ENCODE measurements around the gene ARAP2. TPM values are rescaled to one million over a fixed set of nuclear protein-coding genes. Genes with fewer than 3 reads are reported as not detected.

ARAP2 gene
- total and polyA plus RNA-seq, 5 donors from 2014 or later: 10.2 to 92.2 (median 14.6) TPM

DNA sequence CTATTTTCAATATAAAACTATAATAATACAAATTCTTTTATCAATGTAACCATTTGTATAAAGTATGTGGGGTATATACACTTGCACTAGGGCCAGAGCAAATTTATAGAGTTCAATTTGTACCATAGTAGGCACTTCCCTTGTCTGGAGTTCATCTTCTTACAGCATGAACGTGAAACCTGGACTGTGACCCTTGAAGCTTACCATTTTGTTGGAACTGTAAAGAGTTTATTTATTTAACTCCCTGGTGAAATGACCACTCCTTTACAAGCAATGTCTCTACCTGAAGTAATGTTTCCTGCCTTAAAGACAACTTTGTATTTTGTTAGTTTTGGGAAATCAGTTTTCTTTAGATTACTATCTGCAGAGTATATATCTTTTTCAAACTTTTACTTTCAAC is 188.2 kb downstream of the ARAP2 start:
- no peaks in the 10 kb centered on the region for H3K36me3 Mint-ChIP-seq
- no peaks in the 10 kb centered on the region for H3K27me3 Mint-ChIP-seq
- Histone ChIP-seq H3K4me3 (ENCODE audit: low read depth, low read length) (no peak overlapping the region), H3K27ac (ENCODE audit: insufficient read depth, low read length, poor library complexity, severe bottlenecking) (no peak overlapping the region), H3K4me1 (ENCODE audit: control insufficient read depth, insufficient read depth, low read length, poor library complexity, severe bottlenecking) (no peaks in the 10 kb centered on the region), H3K9me3 (ENCODE audit: control insufficient read depth in 2 of 2, low read length in 2 of 2) (no peaks in the 10 kb centered on the region), H3K27me3 (ENCODE audit: control insufficient read depth, insufficient read depth, low read length) (no peaks in the 10 kb centered on the region), H3K36me3 (ENCODE audit: control insufficient read depth, insufficient read depth, low read length) (no peaks in the 10 kb centered on the region)
- ATAC-seq (ENCODE audit: low read depth in 2 of 2) (no peak), DNase-seq (no peak)
- no peak overlapping the region for H3K4me3 Mint-ChIP-seq
- H3K27ac Mint-ChIP-seq: no peak overlapping the region
- peaks cover 0 to 2% (median 0%) of the 10 kb centered on the region in 7 donors for H3K9me3 Mint-ChIP-seq
- no peaks in the 10 kb centered on the region for H3K4me1 Mint-ChIP-seq

GRCh38 chr4:36054694-36055422 is 189.5 kb downstream of the ARAP2 start:
- H3K36me3 Mint-ChIP-seq: no peaks in the 10 kb centered on the region
- H3K9me3 Mint-ChIP-seq: peaks cover 0 to 2% (median 0%) of the 10 kb centered on the region in 7 donors
- no peak overlapping the region for H3K27ac Mint-ChIP-seq
- DNase-seq (no peak), ATAC-seq (ENCODE audit: low read depth in 2 of 2) (no peak)
- H3K27me3 Mint-ChIP-seq: no peaks in the 10 kb centered on the region
- H3K4me1 Mint-ChIP-seq: no peaks in the 10 kb centered on the region
- Histone ChIP-seq H3K36me3 (ENCODE audit: control insufficient read depth, insufficient read depth, low read length) (no peaks in the 10 kb centered on the region), H3K4me1 (ENCODE audit: control insufficient read depth, insufficient read depth, low read length, poor library complexity, severe bottlenecking) (no peaks in the 10 kb centered on the region), H3K27ac (ENCODE audit: insufficient read depth, low read length, poor library complexity, severe bottlenecking) (no peak overlapping the region), H3K9me3 (ENCODE audit: control insufficient read depth in 2 of 2, low read length in 2 of 2) (no peaks in the 10 kb centered on the region), H3K4me3 (ENCODE audit: low read depth, low read length) (no peak overlapping the region), H3K27me3 (ENCODE audit: control insufficient read depth, insufficient read depth, low read length) (no peaks in the 10 kb centered on the region)
- no peak overlapping the region for H3K4me3 Mint-ChIP-seq

DNA sequence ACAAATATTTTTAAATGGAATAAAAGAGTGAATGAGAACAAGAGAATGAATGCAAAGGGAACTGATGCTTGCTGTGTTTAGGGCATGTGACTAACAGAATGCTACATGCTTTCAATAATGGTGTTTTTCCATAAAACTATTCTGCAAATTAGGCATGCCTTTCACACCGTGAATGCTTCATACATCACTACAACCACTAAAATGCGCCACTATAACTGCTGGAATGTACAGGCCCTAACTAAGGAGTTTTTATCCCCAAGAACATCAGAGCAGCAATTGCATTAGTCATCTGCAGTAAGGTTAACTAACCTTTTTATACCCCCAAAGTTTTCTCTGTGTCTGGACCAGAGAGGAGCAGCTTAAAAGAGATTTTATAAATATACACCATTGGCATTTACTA is 190.4 kb downstream of the ARAP2 start:
- ATAC-seq (ENCODE audit: low read depth in 2 of 2) (no peak), DNase-seq (no peak)
- no peak overlapping the region for H3K27ac ChIP-seq (ENCODE audit: insufficient read depth, low read length, poor library complexity, severe bottlenecking)
- H3K36me3 Mint-ChIP-seq: no peaks in the 10 kb centered on the region
- H3K27me3 ChIP-seq (ENCODE audit: control insufficient read depth, insufficient read depth, low read length): no peaks in the 10 kb centered on the region
- H3K9me3 ChIP-seq (ENCODE audit: control insufficient read depth in 2 of 2, low read length in 2 of 2): no peaks in the 10 kb centered on the region
- H3K9me3 Mint-ChIP-seq: peaks cover 0 to 1% (median 0%) of the 10 kb centered on the region in 7 donors
- H3K36me3 ChIP-seq (ENCODE audit: control insufficient read depth, insufficient read depth, low read length): no peaks in the 10 kb centered on the region
- no peaks in the 10 kb centered on the region for H3K4me1 ChIP-seq (ENCODE audit: control insufficient read depth, insufficient read depth, low read length, poor library complexity, severe bottlenecking)
- H3K4me3 Mint-ChIP-seq: no peak overlapping the region
- H3K27me3 Mint-ChIP-seq: no peaks in the 10 kb centered on the region
- no peak overlapping the region for H3K4me3 ChIP-seq (ENCODE audit: low read depth, low read length)
- H3K4me1 Mint-ChIP-seq: no peaks in the 10 kb centered on the region
- H3K27ac Mint-ChIP-seq: no peak overlapping the region

DNA sequence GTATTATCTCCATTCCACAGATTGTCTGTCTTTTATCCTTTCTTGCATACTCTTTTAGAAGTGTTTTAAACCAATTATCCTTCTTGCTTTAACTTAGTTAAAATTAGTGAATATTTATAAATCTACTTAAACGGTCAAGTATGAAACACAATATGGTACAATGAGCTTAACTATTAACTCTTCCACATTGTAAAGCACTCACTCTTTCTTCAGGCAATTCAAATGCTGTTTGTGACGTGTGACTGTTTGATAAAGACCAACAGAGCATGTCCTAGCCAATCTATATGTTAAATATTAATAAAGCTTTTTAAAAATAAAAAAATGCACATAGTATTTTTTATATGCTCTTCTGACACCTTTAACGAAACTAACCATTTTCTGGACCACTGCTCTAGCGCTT is 192.7 kb downstream of the ARAP2 start:
- Mint-ChIP-seq H3K27ac (no peak overlapping the region), H3K4me3 (no peak overlapping the region), H3K27me3 (no peaks in the 10 kb centered on the region), H3K9me3 (no peaks in the 10 kb centered on the region), H3K36me3 (no peaks in the 10 kb centered on the region), H3K4me1 (no peaks in the 10 kb centered on the region)
- Histone ChIP-seq H3K4me1 (ENCODE audit: control insufficient read depth, insufficient read depth, low read length, poor library complexity, severe bottlenecking) (no peaks in the 10 kb centered on the region), H3K9me3 (ENCODE audit: control insufficient read depth in 2 of 2, low read length in 2 of 2) (no peaks in the 10 kb centered on the region), H3K36me3 (ENCODE audit: control insufficient read depth, insufficient read depth, low read length) (no peaks in the 10 kb centered on the region), H3K4me3 (ENCODE audit: low read depth, low read length) (no peak overlapping the region), H3K27ac (ENCODE audit: insufficient read depth, low read length, poor library complexity, severe bottlenecking) (no peak overlapping the region), H3K27me3 (ENCODE audit: control insufficient read depth, insufficient read depth, low read length) (no peaks in the 10 kb centered on the region)
- ATAC-seq (ENCODE audit: low read depth in 2 of 2) (no peak), DNase-seq (no peak)

GRCh38 chr4:36046026-36046425 is 198.3 kb downstream of the ARAP2 start:
- Mint-ChIP-seq H3K27ac (peak overlapping the region in 1 of 3 donors; percentile 69), H3K36me3 (no peaks in the 10 kb centered on the region), H3K4me1 (no peaks in the 10 kb centered on the region), H3K27me3 (no peaks in the 10 kb centered on the region), H3K4me3 (no peak overlapping the region), H3K9me3 (peaks cover 0 to 2% (median 0%) of the 10 kb centered on the region in 7 donors)
- H3K4me1 ChIP-seq (ENCODE audit: control insufficient read depth, insufficient read depth, low read length, poor library complexity, severe bottlenecking): no peaks in the 10 kb centered on the region
- H3K9me3 ChIP-seq (ENCODE audit: control insufficient read depth in 2 of 2, low read length in 2 of 2): no peaks in the 10 kb centered on the region
- DNase-seq: no peak
- ATAC-seq (ENCODE audit: low read depth in 2 of 2): no peak
- H3K4me3 ChIP-seq (ENCODE audit: low read depth, low read length): no peak overlapping the region
- no peaks in the 10 kb centered on the region for H3K27me3 ChIP-seq (ENCODE audit: control insufficient read depth, insufficient read depth, low read length)
- H3K36me3 ChIP-seq (ENCODE audit: control insufficient read depth, insufficient read depth, low read length): no peaks in the 10 kb centered on the region
- H3K27ac ChIP-seq (ENCODE audit: insufficient read depth, low read length, poor library complexity, severe bottlenecking): no peak overlapping the region

DNA sequence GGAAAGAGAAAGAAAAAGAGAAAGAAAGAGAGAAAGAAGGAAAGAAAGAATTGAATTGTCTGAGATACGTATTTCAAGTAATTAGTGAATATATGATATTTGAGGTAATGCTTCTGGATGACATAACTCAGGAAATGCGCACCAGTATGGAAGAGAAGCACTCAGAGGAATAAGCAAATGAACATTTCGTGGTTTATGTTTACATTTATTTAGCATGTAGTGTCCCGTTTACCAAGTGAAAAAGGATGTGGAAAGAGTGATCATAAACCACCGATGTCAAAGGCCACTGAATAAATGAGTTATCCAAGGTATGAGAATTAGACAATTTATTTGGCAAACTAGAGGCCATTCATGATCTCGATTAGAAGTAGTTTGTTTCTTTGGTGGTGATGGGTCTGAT is 200.4 kb downstream of the ARAP2 start:
- no peak for DNase-seq
- Mint-ChIP-seq H3K36me3 (no peaks in the 10 kb centered on the region), H3K27me3 (no peaks in the 10 kb centered on the region), H3K27ac (no peak overlapping the region), H3K9me3 (peaks cover 0 to 3% (median 2%) of the 10 kb centered on the region in 7 donors), H3K4me1 (peaks cover 0 to 2% (median 0%) of the 10 kb centered on the region in 4 donors), H3K4me3 (no peak overlapping the region)
- no peak for ATAC-seq (ENCODE audit: low read depth in 2 of 2)
- H3K27ac ChIP-seq (ENCODE audit: insufficient read depth, low read length, poor library complexity, severe bottlenecking): no peak overlapping the region
- H3K4me1 ChIP-seq (ENCODE audit: control insufficient read depth, insufficient read depth, low read length, poor library complexity, severe bottlenecking): no peaks in the 10 kb centered on the region
- no peaks in the 10 kb centered on the region for H3K27me3 ChIP-seq (ENCODE audit: control insufficient read depth, insufficient read depth, low read length)
- H3K36me3 ChIP-seq (ENCODE audit: control insufficient read depth, insufficient read depth, low read length): no peaks in the 10 kb centered on the region
- H3K9me3 ChIP-seq (ENCODE audit: control insufficient read depth in 2 of 2, low read length in 2 of 2): no peaks in the 10 kb centered on the region
- H3K4me3 ChIP-seq (ENCODE audit: low read depth, low read length): no peak overlapping the region

DNA sequence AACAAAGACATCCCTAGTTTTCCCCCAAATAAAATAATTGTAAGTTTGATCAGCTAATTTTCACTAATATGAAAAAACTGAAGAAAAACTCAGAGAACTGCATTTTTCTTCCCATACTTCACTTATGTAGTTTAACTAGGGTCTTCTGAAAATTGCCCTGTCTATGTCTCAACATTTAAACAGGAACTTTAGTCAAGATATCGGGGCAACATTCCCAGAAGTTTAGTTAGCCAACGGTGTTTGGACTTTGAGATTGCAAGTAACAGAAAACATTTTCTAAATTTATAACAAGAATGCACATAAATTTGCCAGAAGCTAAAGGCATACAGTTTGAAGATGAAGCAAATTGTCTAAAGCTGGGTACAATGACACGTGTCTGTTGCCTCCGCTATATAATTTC is 201.1 kb downstream of the ARAP2 start:
- no peaks in the 10 kb centered on the region for H3K36me3 Mint-ChIP-seq
- Histone ChIP-seq H3K36me3 (ENCODE audit: control insufficient read depth, insufficient read depth, low read length) (no peaks in the 10 kb centered on the region), H3K4me3 (ENCODE audit: low read depth, low read length) (no peak overlapping the region), H3K27me3 (ENCODE audit: control insufficient read depth, insufficient read depth, low read length) (no peaks in the 10 kb centered on the region), H3K4me1 (ENCODE audit: control insufficient read depth, insufficient read depth, low read length, poor library complexity, severe bottlenecking) (no peaks in the 10 kb centered on the region), H3K9me3 (ENCODE audit: control insufficient read depth in 2 of 2, low read length in 2 of 2) (no peaks in the 10 kb centered on the region), H3K27ac (ENCODE audit: insufficient read depth, low read length, poor library complexity, severe bottlenecking) (no peak overlapping the region)
- H3K4me1 Mint-ChIP-seq: peaks cover 0 to 2% (median 0%) of the 10 kb centered on the region in 4 donors
- H3K27ac Mint-ChIP-seq: no peak overlapping the region
- ATAC-seq (ENCODE audit: low read depth in 2 of 2) (no peak), DNase-seq (no peak)
- H3K9me3 Mint-ChIP-seq: peaks cover 0 to 3% (median 2%) of the 10 kb centered on the region in 7 donors
- no peak overlapping the region for H3K4me3 Mint-ChIP-seq
- H3K27me3 Mint-ChIP-seq: no peaks in the 10 kb centered on the region
